Upper lobe of left lung (tissue), 6 donors: ENCODE data around the gene SPRR2F. TPM values are rescaled to one million over a fixed set of nuclear protein-coding genes. Genes with fewer than 3 reads are reported as not detected.

Source experiments
- ATAC-seq, 2 donors: fragments of 200-7000 bp; cut with Tn5 transposase; one replicate each; pipeline ENCODE4 v1.9.1; 2022; ENCODE audit warnings: mild to moderate bottlenecking in 2 of 2, moderate library complexity in 2 of 2; ENCODE audit not compliant: low FRiP score in 2 of 2
- DNase-seq, 2 donors: peaks; one replicate each; pipeline ENCODE4 v3.0.0-alpha.2; 2019 to 2020
- H3K27ac ChIP-seq, 4 donors: fragments of 200-600 bp; sonication (generic); one replicate each; pipeline ENCODE4 v1.5.1; 2016 to 2019
- H3K27me3 ChIP-seq, 4 donors: fragments of 200-600 bp; sonication (generic); one replicate each; pipeline ENCODE4 v1.5.1; 2017 to 2019
- H3K36me3 ChIP-seq, 4 donors: fragments of 200-600 bp; sonication (generic); one replicate each; pipeline ENCODE4 v1.5.1; 2016 to 2019
- H3K4me1 ChIP-seq, 4 donors: fragments of 200-600 bp; sonication (generic); one replicate each; pipeline ENCODE4 v1.5.1; 2018 to 2019
- H3K4me3 ChIP-seq, 4 donors: fragments of 200-600 bp; sonication (generic); one replicate each; pipeline ENCODE4 v1.5.1; 2017 to 2019; ENCODE audit warnings: mild to moderate bottlenecking in 2 of 4, moderate library complexity in 1 of 4
- H3K9me3 ChIP-seq, 4 donors: fragments of 200-600 bp; sonication (generic); one replicate each; pipeline ENCODE4 v1.5.1; 2018 to 2019
- EP300 ChIP-seq, 4 donors: sonication (generic); formaldehyde crosslinking; IDR thresholded peaks; one replicate each; pipeline ENCODE4 v1.5.1; 2017; ENCODE audit warnings: antibody characterized with exemption in 4 of 4, control low read depth in 2 of 4
- POLR2A ChIP-seq, 4 donors: fragments of 450-650 bp; IDR thresholded peaks; one replicate each; pipeline ENCODE4 v1.5.1; 2016 to 2017; ENCODE audit warnings: antibody characterized with exemption in 4 of 4, mild to moderate bottlenecking in 2 of 4
- POLR2AphosphoS5 ChIP-seq, 2 donors: sonication (generic); formaldehyde crosslinking; IDR thresholded peaks; one replicate each; pipeline ENCODE4 v1.5.1; 2017; ENCODE audit warnings: antibody characterized with exemption in 2 of 2
- WGBS, 2 donors: methylation state at CpG; one replicate each; pipeline ENCODE4 v1.1.5; 2017 to 2018; 5-methylcytosine and 5-hydroxymethylcytosine counted together
- total RNA-seq, 6 donors: library from RNA; depleted of rRNA in 4 of 6; stranded (reverse); fragments of >200 nt in 4 of 6; gene quantifications; one replicate each; pipeline versions ENCODE4 v1.1.0 to v1.2.1, GENCODE V29; 2016 to 2021
- TF ChIP-seq, protein P1 (sequence below), 6 experiments: fragments of 450-650 bp in 4 of 6; fragments of 200-600 bp in 2 of 6; sonication (generic) in 2 of 6; IDR thresholded peaks; one replicate each; pipeline ENCODE4 v1.5.1; 2016 to 2019; ENCODE audit warnings: antibody characterized with exemption in 6 of 6
- donor health status: DM: no; HTN: no; CAD: no; lungs with moderate emphysema.
- donor health status: DM: no; HTN: yes; CAD: no; lungs with severe emphysema.

Gene SPRR2F, protein sequence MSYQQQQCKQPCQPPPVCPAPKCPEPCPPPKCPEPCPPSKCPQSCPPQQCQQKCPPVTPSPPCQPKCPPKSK
- total RNA-seq: not detected

DNA sequence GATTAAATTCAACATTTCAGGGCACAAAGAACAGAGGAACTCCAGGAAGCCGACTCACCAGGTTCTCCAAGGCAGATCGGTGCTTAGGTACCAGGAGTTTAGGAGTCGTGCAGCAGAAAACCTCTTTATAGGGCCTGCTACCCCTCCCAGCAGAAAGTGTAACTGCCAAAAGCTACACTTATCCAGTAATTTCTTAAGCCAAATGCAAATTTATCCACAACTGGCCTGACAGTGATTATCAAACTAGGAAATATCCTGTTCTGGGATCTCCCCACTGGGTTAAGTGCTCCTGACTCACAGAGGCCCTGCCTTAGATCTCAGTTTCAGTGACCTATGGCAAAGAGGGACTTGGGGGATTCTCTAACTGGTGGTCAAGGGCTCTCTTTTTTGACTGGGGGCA, at the start of gene SPRR2F:
Gene SPRR2F, minus strand, starts transcription at position 101 of the 400 bp plus-strand sequence. CDS start 783 bp downstream, outside the sequence.
- 77 to 81% methylated on average over 3 of the region's 3 CpGs for WGBS, 2 donors
- H3K36me3 ChIP-seq: no peaks in the 10 kb centered on the region
- DNase-seq: no peak
- TF ChIP-seq POLR2A (IDR thresholded peaks at IDR 0.05) (no peak), EP300 (IDR thresholded peaks at IDR 0.05) (no peak), POLR2AphosphoS5 (IDR thresholded peaks at IDR 0.05) (no peak)
- TF ChIP-seq, protein P1, sequence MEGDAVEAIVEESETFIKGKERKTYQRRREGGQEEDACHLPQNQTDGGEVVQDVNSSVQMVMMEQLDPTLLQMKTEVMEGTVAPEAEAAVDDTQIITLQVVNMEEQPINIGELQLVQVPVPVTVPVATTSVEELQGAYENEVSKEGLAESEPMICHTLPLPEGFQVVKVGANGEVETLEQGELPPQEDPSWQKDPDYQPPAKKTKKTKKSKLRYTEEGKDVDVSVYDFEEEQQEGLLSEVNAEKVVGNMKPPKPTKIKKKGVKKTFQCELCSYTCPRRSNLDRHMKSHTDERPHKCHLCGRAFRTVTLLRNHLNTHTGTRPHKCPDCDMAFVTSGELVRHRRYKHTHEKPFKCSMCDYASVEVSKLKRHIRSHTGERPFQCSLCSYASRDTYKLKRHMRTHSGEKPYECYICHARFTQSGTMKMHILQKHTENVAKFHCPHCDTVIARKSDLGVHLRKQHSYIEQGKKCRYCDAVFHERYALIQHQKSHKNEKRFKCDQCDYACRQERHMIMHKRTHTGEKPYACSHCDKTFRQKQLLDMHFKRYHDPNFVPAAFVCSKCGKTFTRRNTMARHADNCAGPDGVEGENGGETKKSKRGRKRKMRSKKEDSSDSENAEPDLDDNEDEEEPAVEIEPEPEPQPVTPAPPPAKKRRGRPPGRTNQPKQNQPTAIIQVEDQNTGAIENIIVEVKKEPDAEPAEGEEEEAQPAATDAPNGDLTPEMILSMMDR (IDR thresholded peaks at IDR 0.05): no peak
- H3K4me3 ChIP-seq: no peak within 1 kb of the TSS
- ATAC-seq: no peak
- H3K27ac ChIP-seq: no peak within 1 kb of the TSS
- no peaks in the 10 kb centered on the region for H3K4me1 ChIP-seq
- no peaks in the 10 kb centered on the region for H3K27me3 ChIP-seq
- H3K9me3 ChIP-seq: no peaks in the 10 kb centered on the region

DNA sequence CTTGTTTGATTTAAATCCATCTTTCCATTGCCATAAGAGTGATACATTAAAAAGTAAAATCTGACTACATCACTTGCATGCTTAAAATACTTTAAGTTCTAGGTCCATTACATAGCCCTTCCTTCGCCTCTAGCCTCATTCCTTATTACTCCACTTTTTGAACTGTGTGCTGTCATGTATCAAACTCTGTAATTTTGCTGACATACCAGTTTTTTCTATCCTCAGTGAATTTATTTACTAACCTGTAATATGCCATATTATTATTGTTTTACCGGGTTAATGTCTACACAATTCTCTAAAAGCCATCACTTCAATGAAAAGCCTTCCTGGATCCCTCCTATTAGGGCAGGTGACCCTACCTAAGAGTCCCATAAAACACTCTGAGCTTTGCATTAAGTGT, 42.2 kb upstream of the SPRR2F start:
- Histone ChIP-seq H3K4me3 (no peak overlapping the region), H3K27me3 (no peaks in the 10 kb centered on the region), H3K4me1 (no peaks in the 10 kb centered on the region), H3K36me3 (no peaks in the 10 kb centered on the region), H3K27ac (no peak overlapping the region), H3K9me3 (peaks cover 0 to 10% (median 4%) of the 10 kb centered on the region in 4 donors)
- DNase-seq (no peak), ATAC-seq (no peak)
- TF ChIP-seq EP300 (IDR thresholded peaks at IDR 0.05) (no peak), POLR2A (IDR thresholded peaks at IDR 0.05) (no peak), POLR2AphosphoS5 (IDR thresholded peaks at IDR 0.05) (no peak)
- TF ChIP-seq, protein P1 (IDR thresholded peaks at IDR 0.05): no peak
- WGBS, 2 donors: 89 to 95% methylated on average over 2 of the region's 2 CpGs

DNA sequence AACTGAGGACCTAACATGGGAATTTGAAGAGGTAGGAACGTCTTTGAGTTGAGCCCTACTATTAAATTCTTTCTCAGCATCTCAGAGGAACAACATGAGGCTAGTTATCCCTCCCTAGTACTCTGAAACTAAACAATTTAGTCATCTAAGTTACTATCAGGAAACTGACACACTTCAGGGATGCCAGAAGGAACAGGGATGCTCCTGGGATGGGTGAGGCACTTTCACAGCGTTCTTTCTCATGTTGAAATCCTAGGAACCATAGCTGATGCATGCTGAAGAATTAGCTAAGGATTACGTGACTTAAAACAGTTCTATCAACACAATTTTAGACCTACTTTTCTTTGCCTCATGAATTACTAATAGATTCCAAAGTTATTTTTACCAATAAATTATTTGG, 39.2 kb upstream of the SPRR2F start:
- DNase-seq (no peak), ATAC-seq (peak in 1 of 2 donors; percentile 75)
- Histone ChIP-seq H3K27ac (no peak overlapping the region), H3K36me3 (no peaks in the 10 kb centered on the region), H3K9me3 (no peaks in the 10 kb centered on the region), H3K4me1 (no peaks in the 10 kb centered on the region), H3K4me3 (no peak overlapping the region), H3K27me3 (no peaks in the 10 kb centered on the region)
- TF ChIP-seq EP300 (IDR thresholded peaks at IDR 0.05) (no peak), POLR2AphosphoS5 (IDR thresholded peaks at IDR 0.05) (no peak), POLR2A (IDR thresholded peaks at IDR 0.05) (no peak)
- TF ChIP-seq, protein P1 (IDR thresholded peaks at IDR 0.05): no peak
- 66 to 82% methylated on average over 3 of the region's 3 CpGs for WGBS, 2 donors

DNA sequence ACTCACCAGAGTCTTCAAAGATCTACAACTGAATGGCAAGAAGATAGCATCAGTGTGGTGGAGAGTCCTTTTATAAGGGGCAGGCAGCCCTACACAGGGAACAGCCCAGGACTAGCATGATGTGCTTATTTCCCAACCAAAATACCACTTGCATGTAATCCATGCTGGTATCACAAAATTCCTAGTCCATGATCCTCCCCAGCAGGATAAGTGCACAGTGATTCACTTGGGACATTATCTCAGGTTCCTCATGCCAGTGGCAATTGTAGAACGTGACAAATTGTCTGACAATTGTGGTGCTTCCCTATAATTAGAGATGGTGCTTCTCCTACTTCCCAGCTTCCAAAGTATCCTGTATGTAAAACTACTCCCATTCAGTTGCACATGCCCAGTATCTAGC, 37.5 kb upstream of the SPRR2F start, which contains the start of gene SPRR2G:
Gene SPRR2G, minus strand, starts transcription at position 45 of the 400 bp plus-strand sequence. CDS start 780 bp downstream, outside the sequence.
- Histone ChIP-seq H3K4me1 (no peaks in the 10 kb centered on the region), H3K4me3 (no peak within 1 kb of the TSS), H3K9me3 (no peaks in the 10 kb centered on the region), H3K36me3 (no peaks in the 10 kb centered on the region), H3K27ac (no peak within 1 kb of the TSS), H3K27me3 (no peaks in the 10 kb centered on the region)
- WGBS, 2 donors: 67 to 80% methylated on average over 1 of the region's 1 CpG
- no peak for TF ChIP-seq EP300 (IDR thresholded peaks at IDR 0.05)
- no peak for TF ChIP-seq POLR2A (IDR thresholded peaks at IDR 0.05)
- no peak for TF ChIP-seq POLR2AphosphoS5 (IDR thresholded peaks at IDR 0.05)
- TF ChIP-seq, protein P1 (IDR thresholded peaks at IDR 0.05): no peak
- no peak for DNase-seq
- ATAC-seq: no peak

DNA sequence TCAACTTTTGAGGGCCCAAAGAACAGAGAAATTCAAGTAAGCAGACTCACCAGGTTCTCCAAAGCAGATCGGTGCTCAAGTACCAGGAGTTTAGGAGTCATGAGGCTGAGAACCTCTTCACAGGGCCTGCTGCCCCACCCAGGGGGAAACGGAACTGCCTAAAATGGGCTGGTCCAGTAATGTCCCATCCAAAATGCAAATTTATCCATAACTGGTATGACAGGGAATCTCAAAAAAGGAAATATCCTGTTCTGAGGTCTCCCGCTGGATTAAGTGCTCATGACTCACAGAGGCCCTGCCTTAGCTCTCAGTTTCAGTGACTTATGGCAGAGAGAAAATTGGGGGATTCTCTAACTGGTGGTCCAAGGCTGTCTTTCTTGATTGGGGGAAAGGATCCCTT, 28.1 kb upstream of the SPRR2F start:
- no peak overlapping the region for H3K4me3 ChIP-seq
- no peaks in the 10 kb centered on the region for H3K36me3 ChIP-seq
- DNase-seq: no peak
- H3K4me1 ChIP-seq: no peaks in the 10 kb centered on the region
- 81 to 97% methylated on average over 3 of the region's 3 CpGs for WGBS, 2 donors
- H3K27me3 ChIP-seq: no peaks in the 10 kb centered on the region
- H3K9me3 ChIP-seq: no peaks in the 10 kb centered on the region
- TF ChIP-seq, protein P1 (IDR thresholded peaks at IDR 0.05): no peak
- TF ChIP-seq POLR2A (IDR thresholded peaks at IDR 0.05) (no peak), POLR2AphosphoS5 (IDR thresholded peaks at IDR 0.05) (no peak), EP300 (IDR thresholded peaks at IDR 0.05) (no peak)
- H3K27ac ChIP-seq: no peak overlapping the region
- no peak for ATAC-seq
